Naive B cell (primary cell): Measurements from ENCODE around the gene COX6A1. TPM values are rescaled to one million over a fixed set of nuclear protein-coding genes. Genes with fewer than 3 reads are reported as not detected.

Experiments
- ATAC-seq, 2 donors: fragments of 150-1000 bp; cut with Tn5 transposase; 2 replicates each; pipeline ENCODE4 v1.10.0; 2021; ENCODE audit warnings: low read depth in 2 of 2, mild to moderate bottlenecking in 2 of 2, moderate library complexity in 2 of 2
- DNase-seq: peaks from one replicate; pipeline ENCODE4 v3.0.0; 2022
- H3K27ac Mint-ChIP-seq, 6 donors: one replicate each; pipeline ENCODE4 v1.8.0; 2020 to 2022; ENCODE audit warnings: mild to moderate bottlenecking in 6 of 6, mixed read lengths in 6 of 6, moderate library complexity in 5 of 6, inconsistent platforms in 2 of 6
- H3K27me3 Mint-ChIP-seq, 3 donors: one replicate each; pipeline ENCODE4 v1.8.0; 2021 to 2022; ENCODE audit warnings: mixed read lengths in 3 of 3, mild to moderate bottlenecking in 1 of 3
- H3K36me3 Mint-ChIP-seq, 2 donors: one replicate each; pipeline ENCODE4 v1.8.0; 2020 to 2022; ENCODE audit warnings: mixed read lengths in 2 of 2, inconsistent platforms in 1 of 2, mild to moderate bottlenecking in 1 of 2
- H3K4me1 Mint-ChIP-seq, 3 donors: one replicate each; pipeline ENCODE4 v1.8.0; 2020 to 2022; ENCODE audit warnings: mixed read lengths in 3 of 3, inconsistent platforms in 1 of 3, mild to moderate bottlenecking in 1 of 3, moderate library complexity in 1 of 3
- H3K4me3 Mint-ChIP-seq, 8 donors: one replicate each; pipeline ENCODE4 v1.8.0; 2020 to 2022; ENCODE audit warnings: mild to moderate bottlenecking in 8 of 8, mixed read lengths in 8 of 8, moderate library complexity in 8 of 8, inconsistent platforms in 2 of 8
- H3K9me3 Mint-ChIP-seq, 7 donors: one replicate each; pipeline ENCODE4 v1.8.0; 2020 to 2022; ENCODE audit warnings: mixed read lengths in 7 of 7, mild to moderate bottlenecking in 5 of 7, inconsistent platforms in 2 of 7, moderate library complexity in 1 of 7
- polyA plus RNA-seq, 6 donors: library from polyadenylated mRNA; unstranded; fragments of 300-500 nt; fragmentation: Illumina TruSeq; gene quantifications; one replicate each; pipeline ENCODE4 v1.2.3, GENCODE V29; 2021; ENCODE audit warnings: low read depth in 6 of 6

Gene COX6A1
- 1,000 to 10,000 TPM in 1 of 6 donors, 100 to 1,000 TPM in 5; 716 to 1,228 (median 856) TPM for polyA plus RNA-seq

DNA sequence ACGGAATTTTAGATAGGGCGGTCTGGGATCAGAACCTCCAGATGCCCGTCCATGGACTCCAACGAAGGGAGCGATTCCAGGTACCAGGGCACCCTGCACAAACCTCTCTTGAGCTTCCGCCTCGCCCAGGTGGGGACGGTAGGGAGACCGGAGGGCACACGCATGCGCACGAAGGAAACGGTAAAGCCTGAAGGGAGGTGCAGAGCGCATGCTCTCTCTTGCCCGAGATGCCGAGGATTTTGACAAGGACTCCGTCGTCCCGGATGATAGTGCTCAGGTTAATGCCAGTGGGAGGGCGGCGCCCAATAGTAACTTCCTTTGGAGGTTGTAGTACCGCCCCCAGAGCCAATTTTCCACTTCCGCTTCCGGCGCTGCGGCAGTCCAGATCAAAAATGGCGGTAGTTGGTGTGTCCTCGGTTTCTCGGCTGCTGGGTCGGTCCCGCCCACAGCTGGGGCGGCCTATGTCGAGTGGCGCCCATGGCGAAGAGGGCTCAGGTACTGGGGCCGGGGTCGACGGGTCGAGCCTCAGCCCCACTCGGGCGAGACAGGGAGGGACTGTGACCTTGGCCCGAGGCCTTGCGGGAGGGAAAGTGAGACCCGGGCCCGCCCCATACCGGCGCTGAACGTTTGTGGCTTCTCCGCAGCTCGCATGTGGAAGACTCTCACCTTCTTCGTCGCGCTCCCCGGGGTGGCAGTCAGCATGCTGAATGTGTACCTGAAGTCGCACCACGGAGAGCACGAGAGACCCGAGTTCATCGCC, at the start of gene COX6A1:
Gene COX6A1, plus strand, starts transcription at position 379 of the 760 bp plus-strand sequence. Its CDS starts 14 bp downstream, at position 393.
- H3K4me3 Mint-ChIP-seq, result peak within 1 kb of the TSS; percentile 81 to 99 (median 96)
- H3K27me3 Mint-ChIP-seq, result peaks cover 0 to 8% (median 0%) of the 10 kb centered on the region in 3 donors
- H3K36me3 Mint-ChIP-seq, result no peaks in the 10 kb centered on the region
- H3K27ac Mint-ChIP-seq, result peak within 1 kb of the TSS; percentile 23 to 97 (median 91)
- DNase-seq (peak; percentile 93), ATAC-seq (peak; percentile 88 to 91)
- H3K4me1 Mint-ChIP-seq, result peaks cover 20 to 30% (median 21%) of the 10 kb centered on the region in 3 donors
- H3K9me3 Mint-ChIP-seq, result no peaks in the 10 kb centered on the region

DNA sequence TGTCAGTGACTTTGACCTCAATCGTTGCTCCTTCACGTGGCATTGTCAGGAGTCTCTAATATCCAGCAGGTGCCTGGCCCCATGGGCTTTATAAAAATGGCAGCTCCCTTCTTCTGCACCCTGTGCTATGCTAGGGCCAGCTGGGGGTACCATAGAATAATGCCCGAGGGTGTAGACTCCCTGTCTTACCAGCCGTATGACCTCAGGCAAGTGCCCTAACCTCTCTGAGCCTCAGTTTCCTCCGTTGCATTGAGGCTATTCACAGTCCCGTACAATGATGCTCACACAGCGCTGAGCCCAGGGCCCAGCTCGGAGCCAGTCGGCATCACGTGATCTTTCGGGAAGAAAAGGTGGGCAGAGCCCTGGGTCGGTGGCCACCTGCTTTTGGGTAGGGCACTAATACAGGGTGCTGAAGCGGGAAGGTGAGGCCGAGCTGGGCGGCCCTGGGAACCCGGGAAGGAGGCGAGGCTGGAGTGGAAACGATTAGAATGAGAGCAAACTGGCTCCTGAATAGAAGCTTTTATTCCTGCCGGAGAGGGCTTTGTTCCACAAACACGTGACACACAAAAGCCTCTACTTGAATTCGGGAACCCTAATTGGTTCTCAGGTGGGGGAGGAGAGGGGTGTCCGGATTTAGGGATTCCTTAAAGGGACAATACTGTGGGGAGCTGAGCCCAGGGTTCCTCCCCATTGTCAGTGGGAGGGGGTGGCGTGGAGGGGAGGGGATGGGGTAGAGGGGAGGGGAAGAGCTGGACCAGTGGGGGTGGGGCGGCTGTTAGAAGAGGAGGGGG, 49.0 kb upstream of the COX6A1 start:
- no peak overlapping the region for H3K27ac Mint-ChIP-seq
- H3K36me3 Mint-ChIP-seq, result peaks cover 0 to 23% of the 10 kb centered on the region in 2 donors
- H3K9me3 Mint-ChIP-seq, result peaks cover 0 to 8% (median 0%) of the 10 kb centered on the region in 7 donors
- H3K4me3 Mint-ChIP-seq, result peak overlapping the region in 1 of 8 donors; percentile 62
- DNase-seq (no peak), ATAC-seq (no peak)
- peaks cover 23 to 62% (median 38%) of the 10 kb centered on the region in 3 donors for H3K27me3 Mint-ChIP-seq
- H3K4me1 Mint-ChIP-seq, result peaks cover 4 to 9% (median 7%) of the 10 kb centered on the region in 3 donors

DNA sequence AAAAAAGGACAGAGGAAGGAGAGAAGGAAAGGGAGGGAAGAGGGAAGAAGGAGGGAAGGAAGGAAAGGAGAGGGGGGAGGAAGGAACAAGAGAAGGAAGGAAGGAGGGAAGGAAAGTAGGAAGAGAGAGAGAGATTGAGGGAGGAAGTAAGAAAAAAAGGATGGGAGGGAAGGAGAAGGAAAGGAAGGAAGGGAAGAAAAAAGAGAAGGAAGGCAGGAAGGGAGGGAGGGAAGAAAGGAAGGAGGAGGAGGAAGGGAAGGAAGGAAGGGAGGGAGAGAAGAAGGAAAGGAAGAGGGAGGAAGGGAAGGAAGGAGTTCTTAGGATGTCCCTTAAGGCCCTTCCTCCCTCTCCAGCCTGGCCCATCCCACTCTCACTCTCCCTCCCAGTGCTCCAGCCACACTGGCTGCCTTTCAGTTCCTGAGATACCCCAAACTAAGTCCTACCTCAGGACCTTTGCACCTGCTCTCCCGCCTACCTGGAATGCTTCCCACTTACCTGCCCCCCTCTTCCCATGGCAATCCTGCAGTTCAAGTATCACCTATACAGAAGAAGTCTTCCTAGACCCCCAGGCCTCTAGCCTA, 47.3 kb upstream of the COX6A1 start:
- Mint-ChIP-seq H3K27me3 (peaks cover 19 to 66% (median 54%) of the 10 kb centered on the region in 3 donors), H3K27ac (no peak overlapping the region), H3K4me1 (peaks cover 7 to 10% (median 9%) of the 10 kb centered on the region in 3 donors), H3K4me3 (no peak overlapping the region), H3K36me3 (peaks cover 0 to 23% of the 10 kb centered on the region in 2 donors), H3K9me3 (peaks cover 0 to 8% (median 0%) of the 10 kb centered on the region in 7 donors)
- no peak for ATAC-seq
- DNase-seq, result no peak

GRCh38 chr12:120394483-120395367, 43.2 kb upstream of the COX6A1 start:
- H3K36me3 Mint-ChIP-seq, result peaks cover 0 to 15% of the 10 kb centered on the region in 2 donors
- DNase-seq, result no peak
- H3K27me3 Mint-ChIP-seq, result peaks cover 22 to 64% (median 63%) of the 10 kb centered on the region in 3 donors
- H3K4me1 Mint-ChIP-seq, result peaks cover 0 to 3% (median 3%) of the 10 kb centered on the region in 3 donors
- no peak overlapping the region for H3K4me3 Mint-ChIP-seq
- H3K9me3 Mint-ChIP-seq, result peaks cover 0 to 6% (median under 1%) of the 10 kb centered on the region in 7 donors
- no peak for ATAC-seq
- no peak overlapping the region for H3K27ac Mint-ChIP-seq

DNA sequence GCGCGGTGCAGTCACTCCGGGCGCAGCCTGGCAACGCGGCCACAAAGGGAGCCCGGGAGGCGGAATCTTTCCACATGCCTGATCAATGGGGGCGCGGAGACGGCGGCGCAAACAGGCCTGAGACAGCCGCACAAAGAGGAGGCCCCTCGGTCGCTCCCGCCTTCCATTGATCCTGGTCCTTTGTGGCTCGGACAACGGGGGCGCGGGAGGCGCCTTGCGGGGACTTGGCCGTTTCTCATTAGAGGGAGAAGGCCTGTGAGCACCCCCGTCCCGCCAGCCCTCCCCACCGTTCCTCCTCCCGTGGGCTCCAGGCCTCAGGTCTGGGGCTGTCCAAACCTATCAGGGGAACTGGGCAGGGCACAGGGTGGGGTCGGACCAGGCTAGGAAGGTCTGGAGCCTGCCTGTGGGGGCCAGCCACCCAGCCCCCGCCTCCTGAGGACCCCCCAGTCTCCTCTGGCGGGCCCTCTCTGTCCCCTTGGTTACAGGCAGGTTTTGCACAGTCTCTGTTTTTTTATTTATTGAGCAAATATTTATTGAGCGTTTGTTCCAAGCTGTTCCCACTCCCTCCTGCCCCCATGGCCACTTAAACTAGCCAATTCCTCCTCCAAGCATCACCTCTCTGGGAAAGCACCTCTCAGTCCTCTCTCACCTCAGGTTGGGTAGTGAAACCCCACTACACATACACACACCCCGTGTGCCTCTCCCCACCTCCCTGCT, 39.9 kb upstream of the COX6A1 start:
- ATAC-seq, result no peak
- H3K4me1 Mint-ChIP-seq, result peaks cover 0 to 3% (median 3%) of the 10 kb centered on the region in 3 donors

GRCh38 chr12:120399531-120399930, 38.4 kb upstream of the COX6A1 start:
- ATAC-seq, result no peak
- no peaks in the 10 kb centered on the region for H3K36me3 Mint-ChIP-seq
- H3K9me3 Mint-ChIP-seq, result peaks cover 0 to 3% (median 0%) of the 10 kb centered on the region in 7 donors
- H3K4me3 Mint-ChIP-seq, result no peak overlapping the region
- H3K27ac Mint-ChIP-seq, result no peak overlapping the region
- no peak for DNase-seq
- H3K4me1 Mint-ChIP-seq, result peaks cover 0 to 3% (median 3%) of the 10 kb centered on the region in 3 donors
- peaks cover 41 to 78% (median 69%) of the 10 kb centered on the region in 3 donors for H3K27me3 Mint-ChIP-seq

More for the DNA sequence above, 39.9 kb upstream of the COX6A1 start:
- DNase-seq, result no peak
- H3K27ac Mint-ChIP-seq, result no peak overlapping the region
- peaks cover 41 to 73% (median 73%) of the 10 kb centered on the region in 3 donors for H3K27me3 Mint-ChIP-seq
- no peaks in the 10 kb centered on the region for H3K36me3 Mint-ChIP-seq
- H3K9me3 Mint-ChIP-seq, result peaks cover 0 to 3% (median 0%) of the 10 kb centered on the region in 7 donors
- no peak overlapping the region for H3K4me3 Mint-ChIP-seq

DNA sequence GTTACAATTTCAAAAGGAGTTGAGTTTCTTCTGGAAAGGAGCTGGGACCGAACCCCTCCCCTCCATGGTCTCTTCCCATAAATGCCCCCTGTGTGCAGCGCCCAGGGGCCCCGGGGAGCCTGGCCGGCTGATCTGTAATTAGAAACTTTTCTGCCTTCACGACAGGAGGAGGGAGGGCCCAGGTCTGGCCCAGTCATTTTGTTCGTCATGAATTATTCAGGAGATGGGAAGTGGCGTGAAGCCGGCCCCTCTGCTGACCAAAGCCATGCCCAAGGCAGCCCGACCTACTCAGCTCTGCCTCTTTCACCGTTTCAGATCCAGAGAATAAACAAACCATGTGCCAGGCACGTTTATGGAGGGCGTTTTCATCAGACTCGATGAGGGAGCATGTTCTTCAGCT, 35.7 kb upstream of the COX6A1 start:
- ATAC-seq, result no peak
- Mint-ChIP-seq H3K27ac (no peak overlapping the region), H3K9me3 (peaks cover 0 to 3% (median 0%) of the 10 kb centered on the region in 7 donors), H3K4me3 (no peak overlapping the region), H3K36me3 (no peaks in the 10 kb centered on the region), H3K4me1 (no peaks in the 10 kb centered on the region), H3K27me3 (peaks cover 32 to 52% (median 46%) of the 10 kb centered on the region in 3 donors)
- no peak for DNase-seq

DNA sequence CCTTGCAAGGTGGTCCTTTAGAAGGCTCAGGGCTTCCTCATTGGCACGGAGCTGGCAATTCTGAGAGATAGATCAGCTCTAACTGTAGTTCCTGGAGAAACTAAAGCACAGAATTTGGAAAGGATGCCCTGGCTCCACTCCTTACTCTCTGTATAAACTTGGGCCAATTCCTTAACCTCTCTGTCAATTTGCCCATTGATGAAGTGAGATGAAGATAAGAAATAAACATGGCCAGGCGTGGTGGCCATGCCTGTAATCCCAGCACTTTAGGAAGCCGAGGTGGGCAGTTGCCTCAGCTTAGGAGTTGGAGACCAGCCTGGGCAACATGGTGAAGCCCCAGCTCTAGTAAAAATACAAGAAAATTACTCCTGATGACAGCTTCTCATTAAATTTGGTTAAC, 34.0 kb upstream of the COX6A1 start:
- H3K9me3 Mint-ChIP-seq, result peaks cover 0 to 3% (median 0%) of the 10 kb centered on the region in 7 donors
- H3K27ac Mint-ChIP-seq, result no peak overlapping the region
- H3K4me3 Mint-ChIP-seq, result no peak overlapping the region
- H3K27me3 Mint-ChIP-seq, result peaks cover 26 to 41% (median 38%) of the 10 kb centered on the region in 3 donors
- no peaks in the 10 kb centered on the region for H3K4me1 Mint-ChIP-seq
- no peak for DNase-seq
- no peaks in the 10 kb centered on the region for H3K36me3 Mint-ChIP-seq
- no peak for ATAC-seq

DNA sequence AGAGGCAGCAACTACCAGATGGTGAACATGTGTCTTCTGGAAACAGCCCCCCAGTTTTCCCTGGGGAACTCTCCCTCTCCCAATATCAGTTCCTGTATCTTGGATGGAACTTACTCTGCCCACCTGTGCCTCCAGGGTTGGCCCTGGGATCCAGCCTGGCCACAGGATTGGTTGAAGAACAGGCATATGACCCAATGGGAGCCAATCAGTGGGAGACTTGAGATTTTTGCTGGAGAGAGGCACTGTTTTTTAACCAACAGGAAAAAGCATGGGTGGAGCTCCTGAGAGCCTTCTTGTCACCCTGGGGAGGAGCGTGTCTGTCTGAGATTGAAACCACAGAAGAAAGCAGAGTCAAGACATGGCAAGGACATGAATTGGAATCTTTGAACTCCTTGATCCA, 33.6 kb upstream of the COX6A1 start:
- Mint-ChIP-seq H3K27me3 (peaks cover 26 to 41% (median 37%) of the 10 kb centered on the region in 3 donors), H3K9me3 (peaks cover 0 to 3% (median 0%) of the 10 kb centered on the region in 7 donors), H3K36me3 (no peaks in the 10 kb centered on the region), H3K4me1 (no peaks in the 10 kb centered on the region), H3K27ac (no peak overlapping the region), H3K4me3 (no peak overlapping the region)
- ATAC-seq (no peak), DNase-seq (no peak)

- H3K27ac Mint-ChIP-seq, result no peak overlapping the region
- no peaks in the 10 kb centered on the region for H3K4me1 Mint-ChIP-seq
- ATAC-seq, result no peak
- no peaks in the 10 kb centered on the region for H3K36me3 Mint-ChIP-seq
- H3K4me3 Mint-ChIP-seq, result no peak overlapping the region
- H3K27me3 Mint-ChIP-seq, result peaks cover 12 to 28% (median 21%) of the 10 kb centered on the region in 3 donors
- DNase-seq, result no peak
- H3K9me3 Mint-ChIP-seq, result no peaks in the 10 kb centered on the region
Measured at GRCh38 chr12:120406069-120406468, 31.8 kb upstream of the COX6A1 start.

DNA sequence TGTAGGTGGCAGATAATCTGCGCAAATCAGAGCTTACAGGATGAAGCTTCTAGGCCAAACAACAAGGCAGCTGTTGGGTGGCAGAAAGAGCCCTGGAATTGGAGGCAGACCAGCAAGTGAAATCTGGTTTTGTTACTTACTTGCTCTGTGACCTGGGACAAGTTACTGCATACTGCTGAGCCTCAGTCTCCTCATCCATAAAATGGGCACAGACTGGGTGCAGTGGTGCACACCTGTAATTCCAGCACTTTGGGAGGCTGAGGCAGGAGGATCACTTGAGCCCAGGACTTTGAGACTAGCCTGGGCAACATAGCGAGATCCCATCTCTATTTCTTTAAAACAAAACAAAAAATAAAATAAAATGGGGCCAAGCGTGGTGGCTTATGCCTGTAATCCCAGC, 31.4 kb upstream of the COX6A1 start:
- Mint-ChIP-seq H3K27me3 (peaks cover 12 to 28% (median 20%) of the 10 kb centered on the region in 3 donors), H3K27ac (no peak overlapping the region), H3K36me3 (no peaks in the 10 kb centered on the region), H3K4me1 (no peaks in the 10 kb centered on the region), H3K4me3 (no peak overlapping the region), H3K9me3 (no peaks in the 10 kb centered on the region)
- DNase-seq (no peak), ATAC-seq (no peak)

DNA sequence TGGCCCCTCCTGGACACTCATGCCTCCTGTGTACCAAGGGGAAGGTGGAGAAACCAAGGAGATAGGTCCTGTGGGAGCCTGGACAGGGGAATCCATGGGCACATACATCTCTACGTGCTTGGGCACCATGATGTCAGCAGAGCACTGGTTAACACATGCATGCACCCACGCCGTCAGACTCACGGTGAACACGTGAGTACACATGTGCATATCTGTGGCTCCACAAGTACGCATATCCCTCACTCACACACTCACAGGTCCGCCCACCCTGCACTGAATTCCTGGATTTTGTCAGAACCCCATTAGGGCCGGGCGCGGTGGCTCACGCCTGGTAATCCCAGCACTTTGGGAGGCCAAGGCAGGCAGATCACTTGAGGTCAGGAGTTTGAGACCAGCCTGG, 29.1 kb upstream of the COX6A1 start:
- no peaks in the 10 kb centered on the region for H3K9me3 Mint-ChIP-seq
- H3K27me3 Mint-ChIP-seq, result peaks cover 0 to 21% (median 15%) of the 10 kb centered on the region in 3 donors
- ATAC-seq, result no peak
- H3K36me3 Mint-ChIP-seq, result no peaks in the 10 kb centered on the region
- H3K27ac Mint-ChIP-seq, result no peak overlapping the region
- no peaks in the 10 kb centered on the region for H3K4me1 Mint-ChIP-seq
- no peak overlapping the region for H3K4me3 Mint-ChIP-seq
- no peak for DNase-seq
